Thoracic aorta (tissue), 2 donors: Measurements from ENCODE around the gene CCNQ. TPM values are rescaled to one million over a fixed set of nuclear protein-coding genes. Genes with fewer than 3 reads are reported as not detected.

ENCODE experiments used
- ATAC-seq: fragments of 150-250 bp; one replicate; pipeline ENCODE4 v1.8.0; 2017; ENCODE audit warnings: low read depth; ENCODE audit not compliant: insufficient number of reproducible peaks, low FRiP score
- DNase-seq: peaks from one replicate; pipeline ENCODE4 v3.0.0-alpha.2; 2020; ENCODE audit warnings: low spot score
- H3K27ac ChIP-seq, 2 donors: fragments of 200-600 bp; sonication (generic); 1 replicate in 1 of 2; 2 replicates in 1 of 2; pipeline ENCODE4 v1.5.1; 2016; ENCODE audit warnings: mild to moderate bottlenecking in 2 of 2, moderate library complexity in 2 of 2
- H3K27me3 ChIP-seq: fragments of 200-600 bp; sonication (generic); replicated peaks from 2 replicates; pipeline ENCODE4 v1.6.0; 2016; ENCODE audit warnings: mild to moderate bottlenecking; ENCODE audit not compliant: insufficient read depth
- H3K36me3 ChIP-seq: fragments of 200-600 bp; sonication (generic); one replicate; pipeline ENCODE4 v1.5.1; 2016
- H3K4me1 ChIP-seq, 2 donors: fragments of 200-600 bp; sonication (generic); 1 replicate in 1 of 2; 2 replicates in 1 of 2; pipeline versions ENCODE4 v1.5.1 to v1.6.0; 2016; ENCODE audit warnings: low read depth in 2 of 2, mild to moderate bottlenecking in 1 of 2; ENCODE audit not compliant: control insufficient read depth in 1 of 2
- H3K4me3 ChIP-seq: fragments of 200-600 bp; sonication (generic); 2 replicates; pipeline ENCODE4 v1.5.1; 2016; ENCODE audit warnings: mild to moderate bottlenecking
- H3K9me3 ChIP-seq: fragments of 200-600 bp; sonication (generic); 2 replicates; pipeline ENCODE4 v1.5.1; 2016
- CTCF ChIP-seq: fragments of 200-600 bp; sonication (generic); IDR thresholded peaks from one replicate; pipeline ENCODE4 v1.5.1; 2019; ENCODE audit warnings: antibody characterized with exemption
- total RNA-seq, 2 donors: library from RNA; depleted of rRNA; stranded (reverse); fragments of >200 nt; gene quantifications; one replicate each; pipeline versions ENCODE4 v1.1.0 to v1.2.3, GENCODE V29; 2016

The CCNQ gene
- total RNA-seq, 2 donors from 2014 or later: 27.2 to 36.3 TPM

- no peak for TF ChIP-seq CTCF
- H3K9me3 ChIP-seq: no peaks in the 10 kb centered on the region
- ATAC-seq (no peak), DNase-seq (no peak)
- H3K36me3 ChIP-seq: no peaks in the 10 kb centered on the region
- no peak overlapping the region for H3K27ac ChIP-seq
- no peak overlapping the region for H3K4me3 ChIP-seq
- H3K27me3 ChIP-seq: no peaks in the 10 kb centered on the region
- no peaks in the 10 kb centered on the region for H3K4me1 ChIP-seq
Observed at GRCh38 chrX:153633607-153634180, 34.8 kb upstream of the CCNQ start.

GRCh38 chrX:153633048-153633447 lies 34.1 kb upstream of the CCNQ start:
- TF ChIP-seq CTCF: no peak
- Histone ChIP-seq H3K4me1 (no peaks in the 10 kb centered on the region), H3K9me3 (no peaks in the 10 kb centered on the region), H3K4me3 (no peak overlapping the region), H3K36me3 (no peaks in the 10 kb centered on the region), H3K27me3 (no peaks in the 10 kb centered on the region), H3K27ac (no peak overlapping the region)
- DNase-seq (no peak), ATAC-seq (no peak)

- H3K36me3 ChIP-seq: no peaks in the 10 kb centered on the region
- no peaks in the 10 kb centered on the region for H3K9me3 ChIP-seq
- TF ChIP-seq CTCF: no peak
- no peak overlapping the region for H3K27ac ChIP-seq
- ATAC-seq: no peak
- no peak for DNase-seq
- no peaks in the 10 kb centered on the region for H3K4me1 ChIP-seq
- H3K4me3 ChIP-seq: no peak overlapping the region
- no peaks in the 10 kb centered on the region for H3K27me3 ChIP-seq
Observed at GRCh38 chrX:153632595-153632946, 33.6 kb upstream of the CCNQ start.

GRCh38 chrX:153631907-153632594 lies 33.1 kb upstream of the CCNQ start:
- ATAC-seq (no peak), DNase-seq (no peak)
- no peaks in the 10 kb centered on the region for H3K4me1 ChIP-seq
- no peak for TF ChIP-seq CTCF
- H3K4me3 ChIP-seq: no peak overlapping the region
- no peaks in the 10 kb centered on the region for H3K9me3 ChIP-seq
- H3K27ac ChIP-seq: no peak overlapping the region
- no peaks in the 10 kb centered on the region for H3K27me3 ChIP-seq
- H3K36me3 ChIP-seq: no peaks in the 10 kb centered on the region

GRCh38 chrX:153631346-153631745 lies 32.4 kb upstream of the CCNQ start:
- H3K27me3 ChIP-seq: no peaks in the 10 kb centered on the region
- no peaks in the 10 kb centered on the region for H3K9me3 ChIP-seq
- H3K36me3 ChIP-seq: no peaks in the 10 kb centered on the region
- no peak overlapping the region for H3K4me3 ChIP-seq
- H3K27ac ChIP-seq: no peak overlapping the region
- no peak for ATAC-seq
- H3K4me1 ChIP-seq: no peaks in the 10 kb centered on the region
- TF ChIP-seq CTCF: no peak
- DNase-seq: no peak
